HG02571 (cell line): ENCODE measurements around the gene FGF7.
"Not testable (repeated sequence)": the region's sequence is repeated elsewhere in the genome, so short reads cannot be mapped to it uniquely, and the experiment has no call there.

Experiments used
- ATAC-seq: cut with Tn5 transposase; IDR thresholded peaks from one replicate; pipeline ENCODE4 v1.9.1; 2021; ENCODE audit warnings: mild to moderate bottlenecking, moderate library complexity; ENCODE audit not compliant: unreplicated experiment

Gene FGF7

GRCh38 chr15:49423021-49423420 is at the start of gene FGF7:
FGF7 (plus strand) TSS chr15:49423242; CDS start chr15:49424298, 1,056 bp downstream.
- ATAC-seq: no peak

- ATAC-seq: no peak
These were observed 43.0 kb upstream of the FGF7 start for GRCh38 chr15:49379996-49380395.

GRCh38 chr15:49380912-49381311 is 42.1 kb upstream of the FGF7 start:
- no peak for ATAC-seq

- ATAC-seq: no peak
These were observed 40.6 kb upstream of the FGF7 start for GRCh38 chr15:49382394-49382793.

- no peak for ATAC-seq
These were observed 39.8 kb upstream of the FGF7 start for GRCh38 chr15:49383266-49383665.

GRCh38 chr15:49387471-49387870 is 35.6 kb upstream of the FGF7 start:
- no peak for ATAC-seq

GRCh38 chr15:49402515-49403296 is 20.3 kb upstream of the FGF7 start:
- not testable (repeated sequence) for ATAC-seq

- ATAC-seq: no peak
These were observed 16.5 kb upstream of the FGF7 start for GRCh38 chr15:49406352-49407118.

GRCh38 chr15:49410641-49411040 is 12.4 kb upstream of the FGF7 start:
- ATAC-seq: no peak

- ATAC-seq: no peak
These were observed 10.2 kb upstream of the FGF7 start for GRCh38 chr15:49412797-49413196.

GRCh38 chr15:49415149-49415548 is 7.9 kb upstream of the FGF7 start:
- ATAC-seq: no peak

GRCh38 chr15:49415638-49416037 is 7.4 kb upstream of the FGF7 start:
- no peak for ATAC-seq

- no peak for ATAC-seq
These were observed 4.2 kb upstream of the FGF7 start for GRCh38 chr15:49418811-49419210.

GRCh38 chr15:49421991-49422390 is 1.1 kb upstream of the FGF7 start:
- ATAC-seq: no peak

GRCh38 chr15:49423901-49424550 is 984 bp downstream of the FGF7 start:
- ATAC-seq: no peak

- ATAC-seq: no peak
These were observed 1.9 kb downstream of the FGF7 start for GRCh38 chr15:49424954-49425353.

GRCh38 chr15:49427372-49427771 is 4.3 kb downstream of the FGF7 start:
- no peak for ATAC-seq

GRCh38 chr15:49428409-49429095 is 5.5 kb downstream of the FGF7 start:
- no peak for ATAC-seq

GRCh38 chr15:49430046-49430445 is 7.0 kb downstream of the FGF7 start:
- no peak for ATAC-seq

- ATAC-seq: no peak
These were observed 12.1 kb downstream of the FGF7 start for GRCh38 chr15:49435174-49435573.

- no peak for ATAC-seq
These were observed 13.7 kb downstream of the FGF7 start for GRCh38 chr15:49436751-49437150.
